GM19240 (cell line): ENCODE data around the gene B4GALT5.

ENCODE experiments used
- DNase-seq: peaks from one replicate; pipeline ENCODE4 v3.0.0; 2011; ENCODE audit warnings: low spot score; ENCODE audit not compliant: insufficient read length

The B4GALT5 gene

GRCh38 chr20:49659056-49659455 is 54.6 kb downstream of the B4GALT5 start:
- no peak for DNase-seq

- no peak for DNase-seq
Measured at GRCh38 chr20:49658508-49658907, 55.2 kb downstream of the B4GALT5 start.

GRCh38 chr20:49657118-49657901 is 56.4 kb downstream of the B4GALT5 start:
- DNase-seq, result no peak

- DNase-seq, result no peak
Measured at GRCh38 chr20:49656304-49656703, 57.4 kb downstream of the B4GALT5 start.

- no peak for DNase-seq
Measured at GRCh38 chr20:49653925-49654434, 59.7 kb downstream of the B4GALT5 start.

GRCh38 chr20:49649672-49650071 is 64.0 kb downstream of the B4GALT5 start:
- DNase-seq, result no peak

- no peak for DNase-seq
Measured at GRCh38 chr20:49647550-49647949, 66.1 kb downstream of the B4GALT5 start.

- no peak for DNase-seq
Measured at GRCh38 chr20:49646528-49646927, 67.2 kb downstream of the B4GALT5 start.

- no peak for DNase-seq
Measured at GRCh38 chr20:49646126-49646525, 67.6 kb downstream of the B4GALT5 start.

- no peak for DNase-seq
Measured at GRCh38 chr20:49644980-49645565, 68.6 kb downstream of the B4GALT5 start.

GRCh38 chr20:49642816-49643215 is 70.9 kb downstream of the B4GALT5 start:
- DNase-seq, result no peak

GRCh38 chr20:49641683-49642656 is 71.7 kb downstream of the B4GALT5 start:
- DNase-seq, result no peak

GRCh38 chr20:49637046-49637637 is 76.5 kb downstream of the B4GALT5 start:
- DNase-seq, result no peak

GRCh38 chr20:49636447-49636846 is 77.2 kb downstream of the B4GALT5 start:
- no peak for DNase-seq

GRCh38 chr20:49635866-49636265 is 77.8 kb downstream of the B4GALT5 start:
- DNase-seq, result no peak

GRCh38 chr20:49635166-49635565 is 78.5 kb downstream of the B4GALT5 start:
- no peak for DNase-seq

- DNase-seq, result no peak
Measured at GRCh38 chr20:49634116-49634515, 79.6 kb downstream of the B4GALT5 start.

- no peak for DNase-seq
Measured at GRCh38 chr20:49633643-49634042, 80.0 kb downstream of the B4GALT5 start.

GRCh38 chr20:49633023-49633422 is 80.7 kb downstream of the B4GALT5 start:
- no peak for DNase-seq

GRCh38 chr20:49631856-49632418 is 81.7 kb downstream of the B4GALT5 start:
- DNase-seq, result no peak
